ENCODE data around the gene HOXA5. TPM values are rescaled to one million over a fixed set of nuclear protein-coding genes. Genes with fewer than 3 reads are reported as not detected.

HOXA5 gene
- total RNA-seq, 1 experiment from 2014 or later: 7.4 TPM

GRCh38 chr7:27098578-27099451 lies 44.7 kb downstream of the HOXA5 start:
- Mint-ChIP-seq H3K4me1 (ENCODE audit: insufficient read depth, unreplicated experiment) (peaks cover 59% of the 10 kb centered on the region), H3K9me3 (ENCODE audit: unreplicated experiment) (no peaks in the 10 kb centered on the region), H3K27me3 (ENCODE audit: insufficient read depth, unreplicated experiment) (no peaks in the 10 kb centered on the region), H3K27ac (ENCODE audit: low read depth, unreplicated experiment) (peak overlapping the region; percentile 99), H3K4me3 (ENCODE audit: unreplicated experiment) (peak overlapping the region; percentile 83), H3K36me3 (ENCODE audit: insufficient read depth, unreplicated experiment) (peaks cover 42% of the 10 kb centered on the region)
- DNase-seq (ENCODE audit: unreplicated experiment): peak; percentile 74
- TSS peak; percentile 3 for BruUV-seq (replicated peaks)
- intact Hi-C loops (cut with micrococcal nuclease): loop anchor here (1.0 to 5.0 kb wide), 6 partner anchors 12 to 416 kb away; no protein-coding TSS in a partner anchor
- TF ChIP-seq CTCF (IDR thresholded peaks at IDR 0.05; ENCODE audit: unreplicated experiment): no peak
- CTCF ChIA-PET: interaction anchor here (1.1 to 6.6 kb wide), 18 partner anchors 10 to 416 kb away, joined by 3 to 198 read pairs (median 6); partner anchors contain the start of genes HOXA4 and HOXA5
- POLR2A ChIA-PET: interaction anchor here (0.6 to 12.8 kb wide), 29 partner anchors 9 to 900 kb away, joined by 3 to 663 read pairs (median 5); partner anchors contain the start of genes HOXA5 and SKAP2

- DNase-seq (ENCODE audit: unreplicated experiment): peak; percentile 59
- no TSS peak for BruUV-seq (replicated peaks)
- no peaks in the 10 kb centered on the region for H3K9me3 Mint-ChIP-seq (ENCODE audit: unreplicated experiment)
- ChIA-PET CTCF (interaction anchor here (0.5 to 6.6 kb wide), 23 partner anchors 8 to 822 kb away, joined by 3 to 198 read pairs (median 5); partner anchors contain the start of genes HOXA4 and HOXA5), POLR2A (interaction anchor here (0.6 to 12.8 kb wide), 35 partner anchors 10 to 899 kb away, joined by 3 to 663 read pairs (median 6); partner anchors contain the start of genes HOXA5 and SKAP2)
- H3K27me3 Mint-ChIP-seq (ENCODE audit: insufficient read depth, unreplicated experiment): no peaks in the 10 kb centered on the region
- H3K36me3 Mint-ChIP-seq (ENCODE audit: insufficient read depth, unreplicated experiment): peaks cover 34% of the 10 kb centered on the region
- peak overlapping the region; percentile 99 for H3K27ac Mint-ChIP-seq (ENCODE audit: low read depth, unreplicated experiment)
- H3K4me1 Mint-ChIP-seq (ENCODE audit: insufficient read depth, unreplicated experiment): peaks cover 60% of the 10 kb centered on the region
- peak overlapping the region; percentile 83 for H3K4me3 Mint-ChIP-seq (ENCODE audit: unreplicated experiment)
- intact Hi-C loops (cut with micrococcal nuclease): loop anchor here (1.0 to 5.0 kb wide), 5 partner anchors 51 to 415 kb away; no protein-coding TSS in a partner anchor
- TF ChIP-seq CTCF (IDR thresholded peaks at IDR 0.05; ENCODE audit: unreplicated experiment): peak; percentile 19
Observed at GRCh38 chr7:27097686-27098577, 45.5 kb downstream of the HOXA5 start.

GRCh38 chr7:27096768-27097514 lies 46.5 kb downstream of the HOXA5 start:
- ChIA-PET CTCF (interaction anchor here (0.7 to 6.6 kb wide), 13 partner anchors 9 to 240 kb away, joined by 3 to 198 read pairs (median 5); partner anchors contain the start of genes HOXA4 and HOXA5), POLR2A (interaction anchor here (0.5 to 12.8 kb wide), 37 partner anchors 11 to 896 kb away, joined by 3 to 663 read pairs (median 6); partner anchors contain the start of genes CBX3, HNRNPA2B1, HOXA5 and SKAP2)
- peak; percentile 55 for DNase-seq (ENCODE audit: unreplicated experiment)
- BruUV-seq (replicated peaks): no TSS peak
- H3K36me3 Mint-ChIP-seq (ENCODE audit: insufficient read depth, unreplicated experiment): peaks cover 37% of the 10 kb centered on the region
- peak overlapping the region; percentile 99 for H3K27ac Mint-ChIP-seq (ENCODE audit: low read depth, unreplicated experiment)
- intact Hi-C loops (cut with micrococcal nuclease): loop anchor here (1.0 to 5.0 kb wide), 3 partner anchors 50 to 411 kb away; no protein-coding TSS in a partner anchor
- no peaks in the 10 kb centered on the region for H3K9me3 Mint-ChIP-seq (ENCODE audit: unreplicated experiment)
- TF ChIP-seq CTCF (IDR thresholded peaks at IDR 0.05; ENCODE audit: unreplicated experiment): no peak
- H3K4me1 Mint-ChIP-seq (ENCODE audit: insufficient read depth, unreplicated experiment): peaks cover 54% of the 10 kb centered on the region
- no peaks in the 10 kb centered on the region for H3K27me3 Mint-ChIP-seq (ENCODE audit: insufficient read depth, unreplicated experiment)
- peak overlapping the region; percentile 83 for H3K4me3 Mint-ChIP-seq (ENCODE audit: unreplicated experiment)

All from MCF 10A (cell line).